Rectal smooth muscle tissue (tissue), 1 donor: Measurements from ENCODE around the gene CASZ1.

Experiments used
- H3K27ac ChIP-seq: one replicate; pipeline ENCODE4 v1.7.0; 2013; ENCODE audit warnings: low read depth, low read length, inconsistent platforms
- H3K27me3 ChIP-seq: one replicate; pipeline ENCODE4 v1.7.0; 2013; ENCODE audit warnings: low read length; ENCODE audit not compliant: control insufficient read depth, insufficient read depth
- H3K36me3 ChIP-seq: one replicate; pipeline ENCODE4 v1.7.0; 2013; ENCODE audit warnings: low read length; ENCODE audit not compliant: control insufficient read depth, insufficient read depth
- H3K4me1 ChIP-seq: one replicate; pipeline ENCODE4 v1.7.0; 2013; ENCODE audit warnings: low read length; ENCODE audit not compliant: control insufficient read depth, insufficient read depth
- H3K4me3 ChIP-seq: one replicate; pipeline ENCODE4 v1.7.0; 2013; ENCODE audit warnings: low read length
- H3K9ac ChIP-seq: one replicate; pipeline ENCODE4 v1.7.0; 2013; ENCODE audit warnings: low read length

Gene CASZ1

DNA sequence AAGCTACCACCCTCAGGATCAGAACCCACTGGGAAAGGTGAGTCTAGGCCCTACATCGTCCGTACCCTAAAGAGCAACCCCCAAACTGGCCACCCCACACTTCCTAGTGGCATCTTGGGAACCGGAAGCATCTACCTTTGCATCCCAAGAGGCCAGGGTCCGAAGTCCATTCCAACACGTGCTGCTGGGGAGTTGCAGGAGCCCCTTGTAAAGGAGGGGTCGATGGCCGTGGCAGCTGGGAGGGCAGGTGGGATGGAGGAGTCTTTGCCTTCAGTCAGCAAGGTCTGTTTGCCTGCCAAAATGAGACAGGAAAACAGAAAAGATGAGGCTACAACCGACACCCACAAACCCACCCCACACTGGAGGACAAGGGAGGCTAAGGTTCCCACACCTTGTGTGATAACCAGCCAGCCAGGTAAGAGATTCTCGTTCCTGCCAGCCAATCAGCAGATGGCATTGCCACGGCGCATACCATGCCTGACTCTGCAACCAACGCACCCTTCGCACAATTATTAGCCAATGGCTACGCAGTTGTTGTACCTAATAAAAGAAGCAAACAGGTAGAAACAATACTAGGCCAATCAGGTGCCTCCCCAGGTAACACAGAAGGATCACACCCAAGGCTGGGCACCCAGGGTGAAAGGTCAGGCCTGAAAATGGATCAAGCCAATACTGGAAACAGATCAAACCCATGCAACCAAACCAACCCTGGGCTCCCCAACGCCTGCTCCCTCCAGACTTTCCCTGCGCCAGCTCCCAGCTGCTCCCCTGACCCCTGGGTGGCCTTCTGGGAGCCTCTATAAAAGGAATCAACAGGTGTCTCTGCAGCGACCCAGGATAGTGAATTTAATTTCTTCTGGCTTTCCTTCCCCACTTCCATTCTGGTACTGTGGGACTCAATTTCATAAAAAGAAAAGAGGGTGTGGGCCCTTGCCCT lies 35.6 kb downstream of the CASZ1 start:
- H3K4me1 ChIP-seq: peaks cover 12% of the 10 kb centered on the region

DNA sequence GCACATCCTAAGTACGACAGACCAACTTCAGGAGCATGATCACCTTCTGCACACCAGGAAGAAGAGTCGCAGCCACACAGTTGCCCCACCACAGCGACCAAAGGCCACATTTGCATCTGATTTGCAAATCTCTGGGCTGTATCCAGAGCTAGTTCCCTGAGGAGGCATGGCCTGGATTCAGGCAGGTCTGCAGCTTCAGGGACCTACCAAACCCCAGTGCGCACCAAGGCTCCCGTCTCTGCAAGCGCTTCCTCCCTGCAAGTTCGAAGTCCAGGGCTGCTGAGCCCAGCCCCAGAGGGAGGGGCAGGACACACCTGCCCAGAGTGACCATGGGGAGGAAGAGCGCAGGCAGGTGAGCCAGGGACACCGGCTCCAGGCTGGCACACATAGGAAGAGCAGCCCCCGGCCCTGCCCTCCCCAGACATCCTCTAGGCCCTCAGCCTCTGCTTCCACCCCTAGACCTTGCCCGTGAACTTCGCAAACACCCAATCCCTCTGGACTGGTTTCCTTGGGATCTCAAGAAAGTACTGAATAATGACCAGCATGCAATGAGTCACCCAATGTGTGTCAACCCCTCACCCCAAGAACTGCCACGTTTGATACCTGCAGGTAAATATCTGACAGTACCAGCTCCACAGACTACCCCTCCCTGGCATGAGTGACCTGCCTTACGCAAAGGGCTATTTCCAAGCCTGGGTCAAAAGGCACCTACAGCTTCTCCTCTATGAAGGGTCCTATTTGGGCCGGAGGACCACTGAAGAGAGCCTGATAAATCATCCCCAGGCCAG lies 36.8 kb downstream of the CASZ1 start:
- no peaks in the 10 kb centered on the region for H3K27me3 ChIP-seq
- H3K27ac ChIP-seq: no peak overlapping the region
- no peak overlapping the region for H3K4me3 ChIP-seq
- no peaks in the 10 kb centered on the region for H3K36me3 ChIP-seq
- no peak overlapping the region for H3K9ac ChIP-seq
- H3K4me1 ChIP-seq: peaks cover 7% of the 10 kb centered on the region

More for the DNA sequence above, 35.6 kb downstream of the CASZ1 start:
- H3K4me3 ChIP-seq: no peak overlapping the region
- H3K27me3 ChIP-seq: no peaks in the 10 kb centered on the region
- H3K27ac ChIP-seq: no peak overlapping the region
- H3K36me3 ChIP-seq: no peaks in the 10 kb centered on the region
- H3K9ac ChIP-seq: no peak overlapping the region

DNA sequence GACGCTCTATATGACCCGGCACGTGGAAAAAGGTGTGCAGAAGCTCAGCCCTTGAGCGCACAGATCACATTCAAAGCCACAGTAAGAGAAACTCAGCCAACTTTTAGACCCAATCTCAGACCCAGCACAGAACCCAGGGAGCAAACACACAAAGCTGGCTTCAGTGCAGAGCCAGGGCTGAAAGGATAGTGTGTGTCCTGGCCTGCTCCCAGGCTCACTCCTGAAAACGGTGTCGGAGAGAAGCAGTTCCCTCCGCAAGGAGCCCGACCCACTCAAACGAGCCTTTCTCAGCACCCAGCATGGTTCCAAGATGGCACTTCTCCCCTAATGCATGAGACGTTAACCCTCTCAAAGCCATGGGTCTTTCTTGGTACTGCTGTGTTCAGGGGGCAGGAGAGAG lies 39.6 kb downstream of the CASZ1 start:
- peak overlapping the region; percentile 56 for H3K27ac ChIP-seq
- no peaks in the 10 kb centered on the region for H3K36me3 ChIP-seq
- peaks cover 7% of the 10 kb centered on the region for H3K4me1 ChIP-seq
- no peaks in the 10 kb centered on the region for H3K27me3 ChIP-seq
- H3K4me3 ChIP-seq: no peak overlapping the region
- no peak overlapping the region for H3K9ac ChIP-seq

DNA sequence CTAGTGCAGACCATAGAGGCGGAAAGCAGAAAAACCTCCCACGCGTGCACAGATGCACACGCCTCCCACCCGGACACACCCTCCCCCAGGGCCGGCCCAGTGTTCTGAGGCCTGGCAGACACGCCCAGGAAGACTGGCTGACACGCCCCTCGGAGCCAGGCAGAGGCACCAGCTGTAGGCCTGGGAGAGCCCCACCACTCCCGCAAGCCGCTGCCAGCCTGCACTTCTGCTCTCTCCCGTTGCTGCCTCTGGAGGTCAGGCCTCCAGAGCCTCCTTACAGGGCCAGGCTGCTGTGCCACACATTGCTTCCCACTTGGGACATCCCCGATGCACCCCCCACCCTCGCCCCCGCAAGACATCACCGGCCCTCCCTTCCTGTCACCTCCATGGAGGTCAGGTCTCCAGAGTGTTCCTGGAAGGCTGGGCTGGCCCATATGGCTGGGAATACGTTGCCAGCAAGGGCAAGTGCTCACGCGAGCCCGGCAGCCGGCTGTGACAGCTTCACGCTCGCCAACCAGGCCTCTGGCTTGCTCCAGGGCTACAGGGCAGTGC lies 40.4 kb downstream of the CASZ1 start:
- H3K27ac ChIP-seq: peak overlapping the region; percentile 56
- H3K4me3 ChIP-seq: no peak overlapping the region
- peaks cover 4% of the 10 kb centered on the region for H3K4me1 ChIP-seq
- no peaks in the 10 kb centered on the region for H3K36me3 ChIP-seq
- H3K27me3 ChIP-seq: no peaks in the 10 kb centered on the region
- no peak overlapping the region for H3K9ac ChIP-seq

DNA sequence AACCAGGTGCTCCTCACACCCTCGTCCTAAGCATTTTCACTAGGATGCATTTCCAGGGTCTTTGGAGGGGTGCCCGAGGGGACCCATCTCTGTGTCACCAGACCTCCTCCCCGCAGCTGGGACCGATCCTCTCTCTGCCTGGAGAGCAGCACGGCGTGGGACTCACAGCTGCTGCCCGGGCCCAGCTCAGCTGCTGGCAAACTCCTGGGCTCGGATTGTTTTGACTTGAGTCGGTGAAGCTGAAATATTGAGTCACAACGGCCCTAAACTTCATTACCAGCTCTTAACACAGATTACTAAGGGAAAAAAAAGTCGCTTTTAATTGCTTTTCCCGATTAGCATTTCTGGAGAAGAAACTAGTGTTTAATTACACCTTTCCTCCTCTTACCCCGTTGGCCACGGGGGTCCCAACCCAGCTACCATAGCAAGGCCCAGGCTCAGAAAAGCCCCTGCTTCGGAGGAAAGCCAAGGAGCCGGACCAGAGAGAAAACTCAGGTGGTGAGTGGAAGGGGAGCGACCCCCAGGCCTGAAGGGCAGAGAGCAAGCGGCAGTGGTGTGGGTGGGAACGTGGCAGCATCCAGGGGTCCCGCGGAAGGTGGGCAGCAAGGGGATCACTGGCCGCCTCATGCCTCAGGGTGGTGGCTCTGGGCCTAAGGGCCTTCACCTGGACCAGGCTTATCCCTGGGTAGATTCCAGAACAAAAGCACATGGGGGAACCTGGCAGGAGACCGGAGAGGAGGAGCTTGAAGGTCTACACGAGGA lies 41.7 kb downstream of the CASZ1 start:
- Histone ChIP-seq H3K4me1 (peaks cover 4% of the 10 kb centered on the region), H3K4me3 (no peak overlapping the region), H3K9ac (no peak overlapping the region), H3K36me3 (no peaks in the 10 kb centered on the region), H3K27ac (peak overlapping the region; percentile 37), H3K27me3 (no peaks in the 10 kb centered on the region)

DNA sequence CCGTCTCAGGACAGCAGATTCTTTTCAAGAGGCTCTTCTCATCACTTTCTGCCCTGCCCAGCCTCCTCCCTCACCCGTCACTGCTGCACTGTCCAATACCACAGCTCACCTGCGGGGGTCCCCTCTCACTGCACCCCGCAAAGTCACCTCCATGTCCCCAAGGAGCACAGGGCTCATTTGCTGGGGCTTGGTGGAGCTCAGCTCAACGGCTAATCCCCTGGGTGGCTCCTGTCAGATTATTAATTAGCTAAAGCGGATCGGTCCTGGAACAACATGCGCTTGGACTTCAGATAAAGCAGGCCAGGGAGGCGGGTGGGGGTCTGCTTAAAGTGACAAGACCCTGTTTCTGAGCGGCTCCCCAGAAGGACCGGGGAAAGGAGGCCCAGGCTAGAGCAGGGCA lies 43.1 kb downstream of the CASZ1 start:
- no peak overlapping the region for H3K4me3 ChIP-seq
- no peak overlapping the region for H3K27ac ChIP-seq
- H3K27me3 ChIP-seq: no peaks in the 10 kb centered on the region
- H3K4me1 ChIP-seq: peaks cover 4% of the 10 kb centered on the region
- no peak overlapping the region for H3K9ac ChIP-seq
- H3K36me3 ChIP-seq: no peaks in the 10 kb centered on the region

DNA sequence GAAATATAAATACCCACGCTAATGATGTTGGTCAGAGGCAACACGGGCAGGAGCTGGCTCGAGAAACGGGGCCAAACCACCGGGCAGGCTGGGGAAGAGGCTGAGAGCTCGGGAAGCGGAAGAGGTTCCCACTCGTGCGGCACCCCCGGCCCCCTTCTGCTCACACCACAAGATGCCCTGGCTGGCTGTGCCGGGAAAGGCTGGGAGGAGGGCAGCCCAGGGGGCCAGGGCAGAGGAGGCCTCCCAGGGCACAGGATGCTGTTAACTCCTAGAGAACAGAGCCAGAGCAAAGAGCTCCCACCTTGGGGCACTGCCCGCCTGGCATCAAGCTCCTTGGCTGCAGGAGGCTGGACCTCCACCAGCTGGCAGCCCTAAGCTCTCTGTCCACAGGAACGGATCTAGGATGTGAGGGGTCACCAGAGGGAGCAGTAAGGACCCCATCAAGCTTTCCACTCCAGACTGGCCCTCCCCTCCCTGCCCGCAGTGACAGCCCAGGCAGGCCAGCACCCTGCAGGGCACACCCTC lies 44.8 kb downstream of the CASZ1 start:
- H3K27me3 ChIP-seq: no peaks in the 10 kb centered on the region
- peaks cover 3% of the 10 kb centered on the region for H3K36me3 ChIP-seq
- no peak overlapping the region for H3K27ac ChIP-seq
- no peak overlapping the region for H3K4me3 ChIP-seq
- H3K9ac ChIP-seq: no peak overlapping the region
- peaks cover 4% of the 10 kb centered on the region for H3K4me1 ChIP-seq

DNA sequence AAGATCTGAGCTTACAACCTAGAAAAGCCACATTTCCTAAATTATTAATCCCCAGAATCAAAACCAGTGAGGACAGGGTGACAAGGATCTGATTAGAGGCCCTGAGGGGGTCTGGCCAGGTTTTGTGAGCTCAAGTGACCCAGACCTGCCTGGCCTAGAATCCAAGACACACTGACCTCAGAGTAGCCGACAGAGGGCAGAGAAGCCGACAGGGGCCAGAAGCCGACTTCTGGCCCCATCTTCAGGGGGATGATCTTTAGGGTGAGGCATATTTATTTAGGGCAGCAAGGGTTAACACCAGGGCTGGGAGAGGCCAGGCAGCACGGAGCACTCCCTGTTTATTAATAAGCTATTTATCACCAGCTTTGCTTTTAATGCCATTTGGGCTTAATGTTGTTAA lies 45.3 kb downstream of the CASZ1 start:
- H3K36me3 ChIP-seq: peaks cover 3% of the 10 kb centered on the region
- no peak overlapping the region for H3K9ac ChIP-seq
- H3K27ac ChIP-seq: no peak overlapping the region
- no peaks in the 10 kb centered on the region for H3K27me3 ChIP-seq
- no peak overlapping the region for H3K4me3 ChIP-seq
- no peaks in the 10 kb centered on the region for H3K4me1 ChIP-seq

DNA sequence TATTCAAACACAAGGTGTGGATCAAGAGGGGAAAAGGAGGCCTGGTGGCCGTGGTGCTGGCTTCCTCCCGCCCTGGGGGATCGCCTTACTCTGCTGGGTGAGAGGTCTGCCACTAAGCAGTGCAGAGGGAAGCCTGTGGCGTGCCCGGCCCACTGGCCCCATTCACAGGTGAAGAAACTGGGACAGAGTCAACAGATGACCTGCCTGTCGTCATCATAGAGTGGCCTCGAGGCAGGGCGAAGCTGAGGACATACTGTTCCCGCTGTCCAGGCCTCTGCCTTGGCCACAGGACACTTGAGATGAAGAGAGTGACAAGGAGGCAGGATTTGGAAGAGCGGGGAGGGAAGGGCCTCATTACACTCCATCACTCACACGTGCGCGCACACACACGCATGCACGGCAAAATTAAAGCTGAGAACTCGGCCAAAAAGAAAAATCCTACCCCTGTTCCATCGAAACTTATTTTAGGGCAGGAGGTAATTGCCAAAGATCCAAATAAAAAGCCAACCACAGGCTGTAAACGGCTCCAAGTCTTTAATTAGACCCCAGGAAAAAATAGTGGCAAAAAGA lies 50.5 kb downstream of the CASZ1 start:
- Histone ChIP-seq H3K27me3 (no peaks in the 10 kb centered on the region), H3K27ac (no peak overlapping the region), H3K36me3 (peaks cover 3% of the 10 kb centered on the region), H3K4me3 (no peak overlapping the region), H3K9ac (no peak overlapping the region), H3K4me1 (peaks cover 2% of the 10 kb centered on the region)

DNA sequence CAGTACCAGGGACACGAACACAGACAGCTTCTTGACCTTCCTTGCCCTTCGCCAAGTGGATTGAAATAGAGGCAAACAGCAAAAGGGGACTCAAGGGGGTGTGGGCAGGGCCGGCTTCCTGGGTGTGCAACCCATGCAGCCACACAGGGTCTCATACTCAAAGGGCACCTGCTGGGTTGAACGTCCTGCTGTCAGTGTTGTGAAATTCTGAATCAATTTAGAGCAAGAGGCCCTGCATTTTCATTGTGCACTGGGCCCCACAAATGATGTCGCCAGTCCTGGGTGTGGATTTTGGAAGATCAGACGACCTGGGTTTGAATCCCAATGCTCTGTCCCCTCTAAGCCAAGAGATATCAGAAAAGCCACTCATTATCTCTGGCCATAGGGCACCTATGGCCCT lies 51.1 kb downstream of the CASZ1 start:
- H3K4me3 ChIP-seq: no peak overlapping the region
- H3K36me3 ChIP-seq: peaks cover 3% of the 10 kb centered on the region
- H3K27me3 ChIP-seq: no peaks in the 10 kb centered on the region
- H3K9ac ChIP-seq: no peak overlapping the region
- H3K27ac ChIP-seq: no peak overlapping the region
- H3K4me1 ChIP-seq: peaks cover 2% of the 10 kb centered on the region

DNA sequence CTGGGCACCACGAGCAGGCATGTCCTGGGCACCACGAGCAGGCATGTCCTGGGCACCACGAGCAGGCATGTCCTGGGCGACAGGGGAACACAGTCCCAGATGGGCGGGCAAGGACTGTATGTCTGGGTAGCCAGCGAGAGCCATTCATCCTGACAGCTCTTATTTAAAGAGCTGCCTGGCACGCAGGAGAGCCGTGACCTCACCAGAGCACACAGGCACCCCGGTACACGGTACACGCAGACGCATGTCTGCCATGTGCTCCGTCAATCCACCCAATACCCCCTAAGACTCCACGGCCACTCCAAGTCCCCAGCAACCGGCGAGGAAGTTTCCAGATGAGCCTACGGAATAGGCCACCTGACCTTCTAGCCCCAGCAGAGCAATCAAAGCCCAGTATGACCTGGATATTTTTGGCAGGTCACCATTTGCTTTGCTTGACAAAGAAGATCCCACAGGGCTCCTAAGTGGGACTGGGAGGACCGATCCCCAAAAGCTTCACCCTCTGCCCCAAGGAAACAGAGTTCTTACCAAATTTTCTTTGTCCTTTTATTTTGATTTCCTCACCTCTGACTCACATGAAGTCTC lies 51.7 kb downstream of the CASZ1 start:
- no peaks in the 10 kb centered on the region for H3K27me3 ChIP-seq
- no peak overlapping the region for H3K27ac ChIP-seq

More for the DNA sequence above, 51.7 kb downstream of the CASZ1 start:
- Histone ChIP-seq H3K9ac (no peak overlapping the region), H3K36me3 (peaks cover 3% of the 10 kb centered on the region), H3K4me3 (no peak overlapping the region), H3K4me1 (peaks cover 2% of the 10 kb centered on the region)
